IPS-18c (cell line): ENCODE measurements around the gene PLEKHG2.

Source experiments
- H3K4me3 ChIP-seq: 2 replicates; pipeline ENCODE4 v1.7.0; 2013; ENCODE audit warnings: low read depth, mild to moderate bottlenecking, low read length, moderate library complexity; ENCODE audit not compliant: insufficient read depth
- H3K9me3 ChIP-seq: one replicate; pipeline ENCODE4 v1.6.1; 2013; ENCODE audit warnings: mild to moderate bottlenecking, low read length, moderate library complexity; ENCODE audit not compliant: control insufficient read depth, insufficient read depth

PLEKHG2 gene

GRCh38 chr19:39402346-39403300 is 9.8 kb upstream of the PLEKHG2 start:
- Histone ChIP-seq H3K4me3 (peak overlapping the region; percentile 68), H3K9me3 (peaks cover 2% of the 10 kb centered on the region)

GRCh38 chr19:39403331-39404312 is 8.8 kb upstream of the PLEKHG2 start:
- Histone ChIP-seq H3K4me3 (peak overlapping the region; percentile 68), H3K9me3 (peaks cover 2% of the 10 kb centered on the region)

GRCh38 chr19:39405261-39405957 is 7.1 kb upstream of the PLEKHG2 start:
- Histone ChIP-seq H3K4me3 (no peak overlapping the region), H3K9me3 (no peaks in the 10 kb centered on the region)

- Histone ChIP-seq H3K4me3 (peak overlapping the region; percentile 46; the same call in 1 of the 2 replicates), H3K9me3 (no peaks in the 10 kb centered on the region)
These were observed 6.4 kb upstream of the PLEKHG2 start for GRCh38 chr19:39405958-39406655.

- H3K4me3 ChIP-seq = peak within 1 kb of the TSS; percentile 84
- H3K9me3 ChIP-seq = no peaks in the 10 kb centered on the region
These were observed 5.6 kb upstream of the PLEKHG2 start, which contains the start of gene ZFP36 for GRCh38 chr19:39406656-39407409. TSS of gene ZFP36 (plus strand) at chr19:39406847. CDS start at chr19:39406905, 58 bp downstream.

GRCh38 chr19:39407410-39407659 is 5.1 kb upstream of the PLEKHG2 start:
- no peaks in the 10 kb centered on the region for H3K9me3 ChIP-seq
- H3K4me3 ChIP-seq = peak overlapping the region; percentile 84

- Histone ChIP-seq H3K9me3 (no peaks in the 10 kb centered on the region), H3K4me3 (peak overlapping the region; percentile 84)
These were observed 4.6 kb upstream of the PLEKHG2 start for GRCh38 chr19:39407660-39408391.

GRCh38 chr19:39408392-39409207 is 3.9 kb upstream of the PLEKHG2 start:
- Histone ChIP-seq H3K4me3 (no peak overlapping the region; the same call in 1 of the 2 replicates), H3K9me3 (no peaks in the 10 kb centered on the region)

- no peaks in the 10 kb centered on the region for H3K9me3 ChIP-seq
- H3K4me3 ChIP-seq = peak overlapping the region; percentile 51
These were observed 3.1 kb upstream of the PLEKHG2 start for GRCh38 chr19:39409208-39410016.

- H3K9me3 ChIP-seq = no peaks in the 10 kb centered on the region
- H3K4me3 ChIP-seq = peak overlapping the region; percentile 51
These were observed 2.2 kb upstream of the PLEKHG2 start for GRCh38 chr19:39410017-39410830.

- peak overlapping the region; percentile 51 for H3K4me3 ChIP-seq
- no peaks in the 10 kb centered on the region for H3K9me3 ChIP-seq
These were observed 1.7 kb upstream of the PLEKHG2 start for GRCh38 chr19:39410831-39411080.

GRCh38 chr19:39411081-39411831 is 1.2 kb upstream of the PLEKHG2 start:
- Histone ChIP-seq H3K9me3 (no peaks in the 10 kb centered on the region), H3K4me3 (peak overlapping the region; percentile 51)

- Histone ChIP-seq H3K9me3 (no peaks in the 10 kb centered on the region), H3K4me3 (peak overlapping the region; percentile 35; the same call in 1 of the 2 replicates)
These were observed 703 bp upstream of the PLEKHG2 start for GRCh38 chr19:39411832-39412099.
